ENCODE data around the gene JMJD7. TPM values are rescaled to one million over a fixed set of nuclear protein-coding genes. Genes with fewer than 3 reads are reported as not detected.
"Not testable (repeated sequence)": the region's sequence is repeated elsewhere in the genome, so short reads cannot be mapped to it uniquely, and the experiment has no call there.

JMJD7 gene
- polyA plus RNA-seq, 4 donors: 6.8 to 11.4 (median 8.8) TPM

GRCh38 chr15:41828807-41829141, 882 bp downstream of the JMJD7 start:
- FAIRE-seq (no peak), DNase-seq (no peak)
- H3K4me3 ChIP-seq (ENCODE audit: low read depth in 1 of 3, low read length in 3 of 3): peak overlapping the region in 2 of 3 donors; percentile 57 to 89
- no peaks in the 10 kb centered on the region for H3K27me3 ChIP-seq (ENCODE audit: control insufficient read depth in 3 of 3, insufficient read depth in 3 of 3, low read length in 3 of 3)
- H3K4me1 ChIP-seq (ENCODE audit: control insufficient read depth in 3 of 3, insufficient read depth in 2 of 3, low read depth in 1 of 3, low read length in 2 of 3): peaks cover 3 to 7% (median 6%) of the 10 kb centered on the region in 3 donors
- no peaks in the 10 kb centered on the region for H3K9me3 ChIP-seq (ENCODE audit: control insufficient read depth in 2 of 2, insufficient read depth in 1 of 2, low read depth in 1 of 2, low read length in 1 of 2)
- peaks cover 2 to 64% (median 4%) of the 10 kb centered on the region in 3 donors for H3K36me3 ChIP-seq (ENCODE audit: control insufficient read depth in 3 of 3, insufficient read depth in 2 of 3, low read depth in 1 of 3, low read length in 3 of 3)
- no peak overlapping the region for H3K27ac ChIP-seq (ENCODE audit: low read depth in 1 of 3, low read length in 2 of 3)
- 6 to 14% (median 8%) methylated on average over 6 of the region's 6 CpGs for WGBS, 3 donors

- Histone ChIP-seq H3K27me3 (ENCODE audit: control insufficient read depth in 3 of 3, insufficient read depth in 3 of 3, low read length in 3 of 3) (no peaks in the 10 kb centered on the region), H3K4me1 (ENCODE audit: control insufficient read depth in 3 of 3, insufficient read depth in 2 of 3, low read depth in 1 of 3, low read length in 2 of 3) (peaks cover 3 to 7% (median 6%) of the 10 kb centered on the region in 3 donors), H3K9me3 (ENCODE audit: control insufficient read depth in 2 of 2, insufficient read depth in 1 of 2, low read depth in 1 of 2, low read length in 1 of 2) (no peaks in the 10 kb centered on the region), H3K36me3 (ENCODE audit: control insufficient read depth in 3 of 3, insufficient read depth in 2 of 3, low read depth in 1 of 3, low read length in 3 of 3) (peaks cover 0 to 57% (median 2%) of the 10 kb centered on the region in 3 donors), H3K27ac (ENCODE audit: low read depth in 1 of 3, low read length in 2 of 3) (no peak overlapping the region), H3K4me3 (ENCODE audit: low read depth in 1 of 3, low read length in 3 of 3) (no peak overlapping the region)
- FAIRE-seq (no peak), DNase-seq (no peak)
- 94 to 96% (median 95%) methylated on average over 13 of the region's 13 CpGs for WGBS, 3 donors
Measured at GRCh38 chr15:41829959-41830646, 2.2 kb downstream of the JMJD7 start.

- not testable (repeated sequence) for FAIRE-seq; H3K4me1 ChIP-seq (ENCODE audit: control insufficient read depth in 3 of 3, insufficient read depth in 2 of 3, low read depth in 1 of 3, low read length in 2 of 3)
Measured at GRCh38 chr15:41831291-41831690, 3.4 kb downstream of the JMJD7 start.

DNA sequence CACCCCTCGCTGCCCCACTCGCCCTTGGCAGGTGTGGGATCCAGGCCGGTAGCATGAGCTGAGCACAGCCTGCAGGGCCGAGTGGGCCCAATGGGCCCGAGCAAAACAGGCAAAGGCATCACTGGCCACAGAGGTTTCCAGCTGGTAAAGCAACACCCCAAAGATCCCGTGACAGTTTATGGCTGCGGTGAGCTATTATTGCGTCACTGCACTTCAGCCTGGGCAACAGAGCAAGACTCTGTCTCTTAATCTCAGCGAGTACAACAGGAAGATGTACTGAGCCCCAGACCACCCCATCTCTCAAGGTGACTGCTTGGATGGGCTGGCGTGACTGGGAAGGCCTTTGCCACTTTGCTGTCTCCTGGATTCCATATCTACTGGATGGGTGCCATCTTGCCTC, 4.3 kb downstream of the JMJD7 start:
- Histone ChIP-seq H3K36me3 (ENCODE audit: control insufficient read depth in 3 of 3, insufficient read depth in 2 of 3, low read depth in 1 of 3, low read length in 3 of 3) (peaks cover 0 to 61% (median 2%) of the 10 kb centered on the region in 3 donors), H3K27ac (ENCODE audit: low read depth in 1 of 3, low read length in 2 of 3) (no peak overlapping the region), H3K4me3 (ENCODE audit: low read depth in 1 of 3, low read length in 3 of 3) (no peak overlapping the region), H3K9me3 (ENCODE audit: control insufficient read depth in 2 of 2, insufficient read depth in 1 of 2, low read depth in 1 of 2, low read length in 1 of 2) (no peaks in the 10 kb centered on the region), H3K4me1 (ENCODE audit: control insufficient read depth in 3 of 3, insufficient read depth in 2 of 3, low read depth in 1 of 3, low read length in 2 of 3) (peaks cover 3 to 7% (median 6%) of the 10 kb centered on the region in 3 donors), H3K27me3 (ENCODE audit: control insufficient read depth in 3 of 3, insufficient read depth in 3 of 3, low read length in 3 of 3) (no peaks in the 10 kb centered on the region)
- 94 to 95% (median 95%) methylated on average over 10 of the region's 10 CpGs for WGBS, 3 donors
- DNase-seq (no peak), FAIRE-seq (no peak)

More at GRCh38 chr15:41831291-41831690, 3.4 kb downstream of the JMJD7 start:
- H3K9me3 ChIP-seq (ENCODE audit: control insufficient read depth in 2 of 2, insufficient read depth in 1 of 2, low read depth in 1 of 2, low read length in 1 of 2); H3K27me3 ChIP-seq (ENCODE audit: control insufficient read depth in 3 of 3, insufficient read depth in 3 of 3, low read length in 3 of 3); H3K27ac ChIP-seq (ENCODE audit: low read depth in 1 of 3, low read length in 2 of 3); H3K4me3 ChIP-seq (ENCODE audit: low read depth in 1 of 3, low read length in 3 of 3): not testable (repeated sequence)
- DNase-seq: peak in 1 of 2 donors; percentile 32
- H3K36me3 ChIP-seq (ENCODE audit: control insufficient read depth in 3 of 3, insufficient read depth in 2 of 3, low read depth in 1 of 3, low read length in 3 of 3): peaks cover 0 to 57% (median 2%) of the 10 kb centered on the region in 3 donors
- WGBS, 3 donors: 62 to 85% (median 64%) methylated on average over 4 of the region's 4 CpGs

- DNase-seq (no peak), FAIRE-seq (no peak)
- WGBS, 3 donors: 55 to 75% (median 63%) methylated on average over 3 of the region's 3 CpGs
- no peak overlapping the region for H3K27ac ChIP-seq (ENCODE audit: low read depth in 1 of 3, low read length in 2 of 3)
- H3K4me3 ChIP-seq (ENCODE audit: low read depth in 1 of 3, low read length in 3 of 3): no peak overlapping the region
- no peaks in the 10 kb centered on the region for H3K27me3 ChIP-seq (ENCODE audit: control insufficient read depth in 3 of 3, insufficient read depth in 3 of 3, low read length in 3 of 3)
- no peaks in the 10 kb centered on the region for H3K9me3 ChIP-seq (ENCODE audit: control insufficient read depth in 2 of 2, insufficient read depth in 1 of 2, low read depth in 1 of 2, low read length in 1 of 2)
- peaks cover 3 to 7% (median 6%) of the 10 kb centered on the region in 3 donors for H3K4me1 ChIP-seq (ENCODE audit: control insufficient read depth in 3 of 3, insufficient read depth in 2 of 3, low read depth in 1 of 3, low read length in 2 of 3)
- peaks cover 0 to 65% (median 2%) of the 10 kb centered on the region in 3 donors for H3K36me3 ChIP-seq (ENCODE audit: control insufficient read depth in 3 of 3, insufficient read depth in 2 of 3, low read depth in 1 of 3, low read length in 3 of 3)
Measured at GRCh38 chr15:41832875-41833274, 5.0 kb downstream of the JMJD7 start.

DNA sequence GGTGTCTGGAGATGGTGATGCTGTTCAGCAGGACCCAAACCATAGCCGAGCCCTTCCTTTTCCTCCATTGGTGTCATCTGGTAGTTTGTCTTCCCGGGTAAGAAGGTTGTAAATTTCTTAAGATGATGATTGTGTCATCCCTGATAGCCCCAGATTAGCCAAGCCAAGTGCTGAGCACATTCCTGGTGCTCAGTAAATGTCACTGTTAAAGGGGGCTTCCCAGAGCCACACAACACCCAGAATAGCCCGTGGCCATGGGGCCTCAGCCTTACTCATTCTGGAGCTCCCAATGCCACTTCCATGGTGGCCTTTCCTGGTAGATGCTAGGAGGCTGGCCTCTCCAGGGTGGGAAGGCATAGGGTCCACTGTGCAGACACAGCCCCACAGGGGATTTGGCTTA, 6.2 kb downstream of the JMJD7 start:
- peaks cover 0 to 73% (median 2%) of the 10 kb centered on the region in 3 donors for H3K36me3 ChIP-seq (ENCODE audit: control insufficient read depth in 3 of 3, insufficient read depth in 2 of 3, low read depth in 1 of 3, low read length in 3 of 3)
- H3K27me3 ChIP-seq (ENCODE audit: control insufficient read depth in 3 of 3, insufficient read depth in 3 of 3, low read length in 3 of 3): no peaks in the 10 kb centered on the region
- FAIRE-seq (no peak), DNase-seq (no peak)
- peaks cover 1 to 4% (median 1%) of the 10 kb centered on the region in 3 donors for H3K4me1 ChIP-seq (ENCODE audit: control insufficient read depth in 3 of 3, insufficient read depth in 2 of 3, low read depth in 1 of 3, low read length in 2 of 3)
- no peak overlapping the region for H3K27ac ChIP-seq (ENCODE audit: low read depth in 1 of 3, low read length in 2 of 3)
- H3K4me3 ChIP-seq (ENCODE audit: low read depth in 1 of 3, low read length in 3 of 3): no peak overlapping the region
- no peaks in the 10 kb centered on the region for H3K9me3 ChIP-seq (ENCODE audit: control insufficient read depth in 2 of 2, insufficient read depth in 1 of 2, low read depth in 1 of 2, low read length in 1 of 2)
- 78 to 89% (median 87%) methylated on average over 3 of the region's 3 CpGs for WGBS, 3 donors

- WGBS, 3 donors: 70 to 88% (median 83%) methylated on average over 6 of the region's 6 CpGs
- Histone ChIP-seq H3K4me1 (ENCODE audit: control insufficient read depth in 3 of 3, insufficient read depth in 2 of 3, low read depth in 1 of 3, low read length in 2 of 3) (no peaks in the 10 kb centered on the region), H3K4me3 (ENCODE audit: low read depth in 1 of 3, low read length in 3 of 3) (no peak overlapping the region), H3K27ac (ENCODE audit: low read depth in 1 of 3, low read length in 2 of 3) (no peak overlapping the region), H3K27me3 (ENCODE audit: control insufficient read depth in 3 of 3, insufficient read depth in 3 of 3, low read length in 3 of 3) (no peaks in the 10 kb centered on the region), H3K36me3 (ENCODE audit: control insufficient read depth in 3 of 3, insufficient read depth in 2 of 3, low read depth in 1 of 3, low read length in 3 of 3) (peaks cover 0 to 77% (median 2%) of the 10 kb centered on the region in 3 donors), H3K9me3 (ENCODE audit: control insufficient read depth in 2 of 2, insufficient read depth in 1 of 2, low read depth in 1 of 2, low read length in 1 of 2) (no peaks in the 10 kb centered on the region)
- DNase-seq: no peak
- FAIRE-seq: no peak
Measured at GRCh38 chr15:41836073-41836472, 8.2 kb downstream of the JMJD7 start.

DNA sequence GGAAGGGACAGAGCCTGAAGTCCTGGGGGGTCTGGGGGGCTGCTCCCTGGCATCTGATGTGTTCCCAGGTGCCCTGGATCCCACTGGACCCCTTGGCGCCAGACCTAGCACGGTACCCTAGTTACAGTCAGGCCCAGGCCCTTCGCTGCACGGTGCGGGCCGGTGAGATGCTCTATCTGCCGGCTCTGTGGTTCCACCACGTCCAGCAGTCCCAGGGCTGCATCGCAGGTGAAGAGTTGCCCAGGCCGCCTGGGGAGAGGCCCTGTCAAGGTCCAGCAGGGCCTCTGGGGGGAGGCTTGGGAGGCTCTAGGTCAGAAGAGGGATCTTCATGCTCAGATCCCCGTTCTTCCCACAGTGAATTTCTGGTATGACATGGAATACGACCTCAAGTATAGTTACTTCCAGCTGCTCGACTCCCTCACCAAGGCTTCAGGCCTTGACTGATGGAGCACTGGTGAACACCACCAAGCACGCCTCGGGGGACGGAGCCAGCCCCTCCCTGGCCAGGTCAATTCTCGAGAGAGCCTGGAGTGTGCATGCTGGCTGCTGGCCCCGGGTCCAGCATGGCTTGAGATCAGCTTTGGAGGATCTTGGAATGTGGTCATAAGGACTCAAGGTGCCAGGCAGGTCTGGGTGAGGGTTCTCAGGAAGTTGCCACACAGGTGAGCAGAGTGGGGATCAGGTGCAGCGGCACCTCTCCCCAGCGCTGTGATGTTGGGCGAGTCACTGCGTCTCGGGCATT, 9.0 kb downstream of the JMJD7 start:
- H3K36me3 ChIP-seq (ENCODE audit: control insufficient read depth in 3 of 3, insufficient read depth in 2 of 3, low read depth in 1 of 3, low read length in 3 of 3): peaks cover 0 to 77% (median 2%) of the 10 kb centered on the region in 3 donors
- DNase-seq: no peak
- H3K4me3 ChIP-seq (ENCODE audit: low read depth in 1 of 3, low read length in 3 of 3): no peak overlapping the region
- no peak for FAIRE-seq
- H3K9me3 ChIP-seq (ENCODE audit: control insufficient read depth in 2 of 2, insufficient read depth in 1 of 2, low read depth in 1 of 2, low read length in 1 of 2): no peaks in the 10 kb centered on the region
- H3K27ac ChIP-seq (ENCODE audit: low read depth in 1 of 3, low read length in 2 of 3): no peak overlapping the region
- no peaks in the 10 kb centered on the region for H3K4me1 ChIP-seq (ENCODE audit: control insufficient read depth in 3 of 3, insufficient read depth in 2 of 3, low read depth in 1 of 3, low read length in 2 of 3)
- no peaks in the 10 kb centered on the region for H3K27me3 ChIP-seq (ENCODE audit: control insufficient read depth in 3 of 3, insufficient read depth in 3 of 3, low read length in 3 of 3)
- 92 to 97% (median 94%) methylated on average over 23 of the region's 23 CpGs for WGBS, 3 donors
